K562 (cell line): ENCODE measurements around the gene SHB.

ENCODE experiments used
- GTF2F1 ChIP-seq: IDR thresholded peaks from 2 replicates; pipeline ENCODE4 v1.6.1; 2011; ENCODE audit warnings: low read depth, low read length, improper control_type of control experiment
- MYC ChIP-seq, 2 experiments: fragments of 250-450 bp in 1 of 2; sonication (Bioruptor Pico) in 1 of 2; IDR thresholded peaks; 2 replicates each; pipeline versions ENCODE4 v1.5.1 to v1.6.1; 2012 to 2021; ENCODE audit warnings: low read depth in 2 of 2, borderline replicate concordance in 1 of 2, improper control_type of control experiment in 1 of 2, low read length in 1 of 2, mild to moderate bottlenecking in 1 of 2, moderate library complexity in 1 of 2
- NRF1 ChIP-seq, 2 experiments: fragments of 450-650 bp; IDR thresholded peaks in 1 of 2; conservative IDR thresholded peaks in 1 of 2; 2 replicates each; pipeline ENCODE4 v1.6.1; 2014; ENCODE audit warnings: mild to moderate bottlenecking in 2 of 2
- POLR2A ChIP-seq: fragments of 450-650 bp; conservative IDR thresholded peaks from 2 replicates; pipeline ENCODE4 v1.6.1; 2016
- PTBP1 ChIP-seq: fragments of 200-400 bp; formaldehyde crosslinking; IDR thresholded peaks from 2 replicates; pipeline ENCODE4 v1.6.1; 2017; ENCODE audit warnings: low read depth, low read length
- SIX5 ChIP-seq, 2 experiments: IDR thresholded peaks; 2 replicates each; pipeline ENCODE4 v1.6.1; 2011; ENCODE audit warnings: low read length in 2 of 2, borderline replicate concordance in 1 of 2, low read depth in 1 of 2, mild to moderate bottlenecking in 1 of 2, moderate library complexity in 1 of 2; ENCODE audit not compliant: insufficient read depth in 1 of 2
- XRCC5 ChIP-seq: fragments of 200-400 bp; formaldehyde crosslinking; IDR thresholded peaks from 2 replicates; pipeline ENCODE4 v1.6.1; 2017; ENCODE audit warnings: low read depth, mild to moderate bottlenecking, low read length
- ZNF311 ChIP-seq: fragments of 250-450 bp; sonication (Bioruptor Pico); IDR thresholded peaks from 2 replicates; pipeline ENCODE4 v1.4.0; 2020; ENCODE audit warnings: mild to moderate bottlenecking, moderate library complexity
- TF ChIP-seq, protein P1 (sequence below), 3 experiments: IDR thresholded peaks in 2 of 3; conservative IDR thresholded peaks in 1 of 3; 2 replicates each; pipeline ENCODE4 v1.5.1; 2011 to 2012; ENCODE audit warnings: low read length in 3 of 3, mild to moderate bottlenecking in 3 of 3, control low read depth in 2 of 3, improper control_type of control experiment in 1 of 3, inconsistent platforms in 1 of 3, low read depth in 1 of 3, mixed read lengths in 1 of 3, moderate library complexity in 1 of 3; ENCODE audit not compliant: insufficient read depth in 2 of 3
- TF ChIP-seq, protein P2 (sequence below): sonication (generic); formaldehyde crosslinking; IDR thresholded peaks from 2 replicates; pipeline ENCODE4 v1.5.0; 2020; ENCODE audit warnings: missing genetic modification reagents
- TF ChIP-seq, protein P3 (sequence below): sonication (generic); IDR thresholded peaks from 2 replicates; pipeline ENCODE4 v1.6.1; 2016
- TF ChIP-seq, protein P4 (sequence below): sonication (generic); formaldehyde crosslinking; IDR thresholded peaks from 2 replicates; pipeline ENCODE4 v1.9.0; 2022; ENCODE audit warnings: mild to moderate bottlenecking, missing genetic modification reagents
- TF ChIP-seq, protein P5 (sequence below): fragments of 450-650 bp; IDR thresholded peaks from 2 replicates; pipeline ENCODE4 v1.6.1; 2018; ENCODE audit not compliant: partially characterized antibody
- TF ChIP-seq, protein P6 (sequence below): fragments of 250-450 bp; sonication (Bioruptor Pico); IDR thresholded peaks from 2 replicates; pipeline ENCODE4 v1.5.0; 2022; ENCODE audit warnings: mild to moderate bottlenecking

DNA sequence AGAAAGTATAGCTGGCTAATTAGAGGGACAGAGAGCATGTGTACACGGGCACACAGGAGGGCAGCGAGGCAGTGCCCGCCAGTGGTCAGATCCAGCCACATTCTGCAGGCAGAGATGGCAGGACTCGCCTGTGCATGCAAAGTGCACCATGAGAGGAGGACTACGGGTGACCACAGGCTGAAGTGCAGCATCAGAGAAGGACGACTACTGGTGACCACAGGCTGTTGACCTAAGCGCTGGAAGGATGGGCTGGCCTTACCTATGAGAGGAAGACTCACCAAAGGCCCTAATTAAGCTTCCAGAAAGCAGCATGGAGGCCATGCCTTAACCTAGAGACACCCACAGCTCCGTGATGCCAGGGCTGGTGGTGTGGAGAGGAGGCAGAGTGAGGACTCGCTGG, 110.9 kb downstream of the SHB start:
- TF ChIP-seq NRF1 (conservative IDR thresholded peaks at IDR 0.05 in 1 of 2, IDR thresholded peaks at IDR 0.05 in 1 of 2), result no peak
- no peak for TF ChIP-seq ZNF311 (CRISPR knock-in tag)
- no peak for TF ChIP-seq XRCC5
- TF ChIP-seq POLR2A, result no peak
- TF ChIP-seq, protein P1, sequence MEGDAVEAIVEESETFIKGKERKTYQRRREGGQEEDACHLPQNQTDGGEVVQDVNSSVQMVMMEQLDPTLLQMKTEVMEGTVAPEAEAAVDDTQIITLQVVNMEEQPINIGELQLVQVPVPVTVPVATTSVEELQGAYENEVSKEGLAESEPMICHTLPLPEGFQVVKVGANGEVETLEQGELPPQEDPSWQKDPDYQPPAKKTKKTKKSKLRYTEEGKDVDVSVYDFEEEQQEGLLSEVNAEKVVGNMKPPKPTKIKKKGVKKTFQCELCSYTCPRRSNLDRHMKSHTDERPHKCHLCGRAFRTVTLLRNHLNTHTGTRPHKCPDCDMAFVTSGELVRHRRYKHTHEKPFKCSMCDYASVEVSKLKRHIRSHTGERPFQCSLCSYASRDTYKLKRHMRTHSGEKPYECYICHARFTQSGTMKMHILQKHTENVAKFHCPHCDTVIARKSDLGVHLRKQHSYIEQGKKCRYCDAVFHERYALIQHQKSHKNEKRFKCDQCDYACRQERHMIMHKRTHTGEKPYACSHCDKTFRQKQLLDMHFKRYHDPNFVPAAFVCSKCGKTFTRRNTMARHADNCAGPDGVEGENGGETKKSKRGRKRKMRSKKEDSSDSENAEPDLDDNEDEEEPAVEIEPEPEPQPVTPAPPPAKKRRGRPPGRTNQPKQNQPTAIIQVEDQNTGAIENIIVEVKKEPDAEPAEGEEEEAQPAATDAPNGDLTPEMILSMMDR (IDR thresholded peaks at IDR 0.05 in 2 of 3, conservative IDR thresholded peaks at IDR 0.05 in 1 of 3; ENCODE audit: insufficient read depth in 2 of 3, low read depth in 1 of 3, low read length in 3 of 3), result no peak
- TF ChIP-seq, protein P2, sequence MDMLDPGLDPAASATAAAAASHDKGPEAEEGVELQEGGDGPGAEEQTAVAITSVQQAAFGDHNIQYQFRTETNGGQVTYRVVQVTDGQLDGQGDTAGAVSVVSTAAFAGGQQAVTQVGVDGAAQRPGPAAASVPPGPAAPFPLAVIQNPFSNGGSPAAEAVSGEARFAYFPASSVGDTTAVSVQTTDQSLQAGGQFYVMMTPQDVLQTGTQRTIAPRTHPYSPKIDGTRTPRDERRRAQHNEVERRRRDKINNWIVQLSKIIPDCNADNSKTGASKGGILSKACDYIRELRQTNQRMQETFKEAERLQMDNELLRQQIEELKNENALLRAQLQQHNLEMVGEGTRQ (CRISPR knock-in tag), result no peak
- no peak for TF ChIP-seq SIX5 (IDR thresholded peaks at IDR 0.05; ENCODE audit: borderline replicate concordance in 1 of 2, insufficient read depth in 1 of 2, low read depth in 1 of 2, low read length in 2 of 2)
- TF ChIP-seq, protein P3, sequence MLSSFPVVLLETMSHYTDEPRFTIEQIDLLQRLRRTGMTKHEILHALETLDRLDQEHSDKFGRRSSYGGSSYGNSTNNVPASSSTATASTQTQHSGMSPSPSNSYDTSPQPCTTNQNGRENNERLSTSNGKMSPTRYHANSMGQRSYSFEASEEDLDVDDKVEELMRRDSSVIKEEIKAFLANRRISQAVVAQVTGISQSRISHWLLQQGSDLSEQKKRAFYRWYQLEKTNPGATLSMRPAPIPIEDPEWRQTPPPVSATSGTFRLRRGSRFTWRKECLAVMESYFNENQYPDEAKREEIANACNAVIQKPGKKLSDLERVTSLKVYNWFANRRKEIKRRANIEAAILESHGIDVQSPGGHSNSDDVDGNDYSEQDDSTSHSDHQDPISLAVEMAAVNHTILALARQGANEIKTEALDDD, result no peak
- TF ChIP-seq, protein P4, sequence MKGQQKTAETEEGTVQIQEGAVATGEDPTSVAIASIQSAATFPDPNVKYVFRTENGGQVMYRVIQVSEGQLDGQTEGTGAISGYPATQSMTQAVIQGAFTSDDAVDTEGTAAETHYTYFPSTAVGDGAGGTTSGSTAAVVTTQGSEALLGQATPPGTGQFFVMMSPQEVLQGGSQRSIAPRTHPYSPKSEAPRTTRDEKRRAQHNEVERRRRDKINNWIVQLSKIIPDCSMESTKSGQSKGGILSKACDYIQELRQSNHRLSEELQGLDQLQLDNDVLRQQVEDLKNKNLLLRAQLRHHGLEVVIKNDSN (CRISPR knock-in tag), result no peak
- TF ChIP-seq, protein P5, sequence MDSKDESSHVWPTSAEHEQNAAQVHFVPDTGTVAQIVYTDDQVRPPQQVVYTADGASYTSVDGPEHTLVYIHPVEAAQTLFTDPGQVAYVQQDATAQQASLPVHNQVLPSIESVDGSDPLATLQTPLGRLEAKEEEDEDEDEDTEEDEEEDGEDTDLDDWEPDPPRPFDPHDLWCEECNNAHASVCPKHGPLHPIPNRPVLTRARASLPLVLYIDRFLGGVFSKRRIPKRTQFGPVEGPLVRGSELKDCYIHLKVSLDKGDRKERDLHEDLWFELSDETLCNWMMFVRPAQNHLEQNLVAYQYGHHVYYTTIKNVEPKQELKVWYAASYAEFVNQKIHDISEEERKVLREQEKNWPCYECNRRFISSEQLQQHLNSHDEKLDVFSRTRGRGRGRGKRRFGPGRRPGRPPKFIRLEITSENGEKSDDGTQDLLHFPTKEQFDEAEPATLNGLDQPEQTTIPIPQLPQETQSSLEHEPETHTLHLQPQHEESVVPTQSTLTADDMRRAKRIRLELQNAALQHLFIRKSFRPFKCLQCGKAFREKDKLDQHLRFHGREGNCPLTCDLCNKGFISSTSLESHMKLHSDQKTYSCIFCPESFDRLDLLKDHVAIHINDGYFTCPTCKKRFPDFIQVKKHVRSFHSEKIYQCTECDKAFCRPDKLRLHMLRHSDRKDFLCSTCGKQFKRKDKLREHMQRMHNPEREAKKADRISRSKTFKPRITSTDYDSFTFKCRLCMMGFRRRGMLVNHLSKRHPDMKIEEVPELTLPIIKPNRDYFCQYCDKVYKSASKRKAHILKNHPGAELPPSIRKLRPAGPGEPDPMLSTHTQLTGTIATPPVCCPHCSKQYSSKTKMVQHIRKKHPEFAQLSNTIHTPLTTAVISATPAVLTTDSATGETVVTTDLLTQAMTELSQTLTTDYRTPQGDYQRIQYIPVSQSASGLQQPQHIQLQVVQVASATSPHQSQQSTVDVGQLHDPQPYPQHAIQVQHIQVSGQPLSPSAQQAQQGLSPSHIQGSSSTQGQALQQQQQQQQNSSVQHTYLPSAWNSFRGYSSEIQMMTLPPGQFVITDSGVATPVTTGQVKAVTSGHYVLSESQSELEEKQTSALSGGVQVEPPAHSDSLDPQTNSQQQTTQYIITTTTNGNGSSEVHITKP, result no peak
- no peak for TF ChIP-seq MYC (IDR thresholded peaks at IDR 0.05; ENCODE audit: low read depth, low read length)
- no peak for TF ChIP-seq MYC (CRISPR knock-in tag; IDR thresholded peaks at IDR 0.05; ENCODE audit: borderline replicate concordance, low read depth)
- TF ChIP-seq, protein P6, sequence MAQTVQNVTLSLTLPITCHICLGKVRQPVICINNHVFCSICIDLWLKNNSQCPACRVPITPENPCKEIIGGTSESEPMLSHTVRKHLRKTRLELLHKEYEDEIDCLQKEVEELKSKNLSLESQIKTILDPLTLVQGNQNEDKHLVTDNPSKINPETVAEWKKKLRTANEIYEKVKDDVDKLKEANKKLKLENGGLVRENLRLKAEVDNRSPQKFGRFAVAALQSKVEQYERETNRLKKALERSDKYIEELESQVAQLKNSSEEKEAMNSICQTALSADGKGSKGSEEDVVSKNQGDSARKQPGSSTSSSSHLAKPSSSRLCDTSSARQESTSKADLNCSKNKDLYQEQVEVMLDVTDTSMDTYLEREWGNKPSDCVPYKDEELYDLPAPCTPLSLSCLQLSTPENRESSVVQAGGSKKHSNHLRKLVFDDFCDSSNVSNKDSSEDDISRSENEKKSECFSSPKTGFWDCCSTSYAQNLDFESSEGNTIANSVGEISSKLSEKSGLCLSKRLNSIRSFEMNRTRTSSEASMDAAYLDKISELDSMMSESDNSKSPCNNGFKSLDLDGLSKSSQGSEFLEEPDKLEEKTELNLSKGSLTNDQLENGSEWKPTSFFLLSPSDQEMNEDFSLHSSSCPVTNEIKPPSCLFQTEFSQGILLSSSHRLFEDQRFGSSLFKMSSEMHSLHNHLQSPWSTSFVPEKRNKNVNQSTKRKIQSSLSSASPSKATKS, result no peak
- no peak for TF ChIP-seq PTBP1
- TF ChIP-seq GTF2F1, result no peak
